ENCODE data around the gene NCK2.

GRCh38 chr2:105842555-105842954, 97.8 kb downstream of the NCK2 start:
- no peak for TF ChIP-seq CTCF (IDR thresholded peaks at IDR 0.05; ENCODE audit: insufficient read depth, low read length, poor library complexity, severe bottlenecking)
- no peak for TF ChIP-seq EZH2phosphoT487 (conservative IDR thresholded peaks at IDR 0.05; ENCODE audit: low read length)
